HG03558 (cell line): ENCODE measurements around the gene LARGE1.
"Not testable (repeated sequence)": the region's sequence is repeated elsewhere in the genome, so short reads cannot be mapped to it uniquely, and the experiment has no call there.

ENCODE experiments used
- ATAC-seq: cut with Tn5 transposase; IDR thresholded peaks from one replicate; pipeline ENCODE4 v1.9.1; 2021; ENCODE audit warnings: moderate number of reproducible peaks; ENCODE audit not compliant: unreplicated experiment; ENCODE audit errors: extremely low read depth

Gene LARGE1

GRCh38 chr22:33861216-33861875 is 58.9 kb downstream of the LARGE1 start:
- no peak for ATAC-seq

GRCh38 chr22:33860386-33860785 is 59.9 kb downstream of the LARGE1 start:
- no peak for ATAC-seq

GRCh38 chr22:33859311-33859710 is 61.0 kb downstream of the LARGE1 start:
- ATAC-seq, result no peak

DNA sequence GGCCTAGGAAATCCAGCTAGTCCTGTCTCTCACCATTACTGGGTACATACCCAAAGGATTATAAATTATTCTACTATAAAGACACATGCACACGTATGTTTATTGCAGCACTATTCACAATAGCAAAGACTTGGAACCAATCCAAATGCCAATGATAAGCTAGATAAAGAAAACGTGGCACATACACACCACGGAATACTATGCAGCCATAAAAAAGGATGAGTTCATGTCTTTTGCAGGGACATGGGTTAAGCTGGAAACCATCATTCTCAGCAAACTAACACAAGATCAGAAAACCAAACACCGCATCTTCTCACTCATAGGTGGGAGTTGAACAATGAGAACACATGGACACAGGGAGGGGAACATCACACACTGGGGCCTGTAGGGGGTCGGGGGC is 61.6 kb downstream of the LARGE1 start:
- not testable (repeated sequence) for ATAC-seq

- not testable (repeated sequence) for ATAC-seq
Observed at GRCh38 chr22:33857767-33858166, 62.5 kb downstream of the LARGE1 start.

GRCh38 chr22:33854724-33855123 is 65.6 kb downstream of the LARGE1 start:
- ATAC-seq, result no peak

- peak; percentile 52 for ATAC-seq
Observed at GRCh38 chr22:33853200-33854097, 66.8 kb downstream of the LARGE1 start.

DNA sequence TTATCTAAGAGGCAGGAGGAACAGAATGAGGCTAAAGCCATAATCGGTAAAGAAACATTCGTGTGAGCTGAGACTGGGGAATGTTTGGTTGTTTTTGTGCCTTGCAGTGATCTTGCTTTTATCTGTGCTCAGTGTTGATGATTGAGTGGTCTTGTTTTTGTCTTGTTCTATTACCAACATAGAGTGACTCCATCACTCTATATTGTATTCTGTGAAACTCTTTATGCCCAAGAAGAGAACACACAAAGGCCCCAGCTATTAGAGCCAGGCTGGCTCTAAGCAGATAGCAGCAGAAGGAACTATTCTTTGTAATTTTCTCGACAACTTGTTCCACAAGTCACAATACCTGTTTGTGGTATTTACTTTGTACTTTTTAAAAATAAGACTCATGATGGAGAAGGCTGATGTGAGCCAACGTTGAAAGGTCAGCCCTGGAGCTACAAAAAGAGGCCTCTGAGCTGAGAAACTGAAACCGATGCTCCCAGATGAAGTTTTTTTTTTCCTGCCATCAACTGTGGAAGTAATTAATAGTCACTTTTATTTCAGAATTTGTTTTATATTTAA is 68.4 kb downstream of the LARGE1 start:
- ATAC-seq, result no peak

DNA sequence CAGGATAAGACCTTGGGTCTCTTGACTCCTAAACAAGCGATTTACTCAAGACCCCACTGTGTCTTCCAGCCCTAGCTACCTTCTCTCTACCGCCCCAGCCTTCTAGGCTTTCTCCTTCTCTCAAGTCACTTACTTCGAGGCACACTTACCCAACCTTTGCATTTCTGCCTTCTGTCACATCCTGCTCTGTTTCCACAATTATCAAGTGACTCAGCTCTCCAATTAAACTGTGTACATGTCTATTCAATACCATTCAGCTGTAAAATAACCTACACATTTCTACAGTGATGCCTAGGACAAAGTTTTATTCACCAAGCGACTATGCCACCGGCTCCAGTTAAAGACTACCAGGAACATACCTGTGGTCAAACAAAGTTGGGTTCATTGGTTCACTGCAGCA is 69.0 kb downstream of the LARGE1 start:
- ATAC-seq, result no peak

GRCh38 chr22:33850724-33851123 is 69.6 kb downstream of the LARGE1 start:
- ATAC-seq, result no peak

GRCh38 chr22:33850193-33850592 is 70.1 kb downstream of the LARGE1 start:
- no peak for ATAC-seq

- ATAC-seq, result no peak
Observed at GRCh38 chr22:33848251-33848650, 72.0 kb downstream of the LARGE1 start.

- ATAC-seq, result no peak
Observed at GRCh38 chr22:33844273-33844672, 76.0 kb downstream of the LARGE1 start.

DNA sequence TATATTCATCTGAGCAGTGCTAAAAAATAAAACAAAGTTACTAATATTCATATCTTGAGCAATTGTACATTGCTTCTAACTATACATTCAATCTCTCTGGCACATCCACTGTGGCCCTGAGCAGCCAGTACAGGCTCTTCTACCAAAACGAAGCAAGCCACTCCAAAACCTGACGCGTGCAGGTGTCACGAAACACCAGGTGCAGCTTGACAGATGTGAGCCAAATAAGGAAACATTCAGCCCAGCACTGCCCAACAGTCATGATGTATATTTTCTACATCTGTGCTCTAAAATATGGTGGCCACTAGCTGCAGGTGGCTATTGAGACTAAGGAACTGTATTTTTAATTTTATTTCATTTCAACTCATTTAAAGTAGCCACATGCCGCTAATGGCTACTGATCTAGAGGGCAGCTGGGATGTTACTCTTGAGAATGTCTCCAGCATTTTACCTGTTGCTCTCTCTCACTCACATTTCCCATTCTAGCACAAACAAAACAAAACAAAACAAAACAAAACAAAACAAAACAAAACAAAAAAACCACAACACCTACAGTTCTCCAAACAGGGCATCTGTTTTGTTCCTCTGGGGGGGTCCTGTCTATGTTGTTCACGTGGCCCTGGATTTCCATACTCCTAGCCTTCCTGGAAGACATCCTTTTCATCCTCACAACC is 77.7 kb downstream of the LARGE1 start:
- no peak for ATAC-seq

GRCh38 chr22:33842006-33842354 is 78.3 kb downstream of the LARGE1 start:
- ATAC-seq, result no peak

DNA sequence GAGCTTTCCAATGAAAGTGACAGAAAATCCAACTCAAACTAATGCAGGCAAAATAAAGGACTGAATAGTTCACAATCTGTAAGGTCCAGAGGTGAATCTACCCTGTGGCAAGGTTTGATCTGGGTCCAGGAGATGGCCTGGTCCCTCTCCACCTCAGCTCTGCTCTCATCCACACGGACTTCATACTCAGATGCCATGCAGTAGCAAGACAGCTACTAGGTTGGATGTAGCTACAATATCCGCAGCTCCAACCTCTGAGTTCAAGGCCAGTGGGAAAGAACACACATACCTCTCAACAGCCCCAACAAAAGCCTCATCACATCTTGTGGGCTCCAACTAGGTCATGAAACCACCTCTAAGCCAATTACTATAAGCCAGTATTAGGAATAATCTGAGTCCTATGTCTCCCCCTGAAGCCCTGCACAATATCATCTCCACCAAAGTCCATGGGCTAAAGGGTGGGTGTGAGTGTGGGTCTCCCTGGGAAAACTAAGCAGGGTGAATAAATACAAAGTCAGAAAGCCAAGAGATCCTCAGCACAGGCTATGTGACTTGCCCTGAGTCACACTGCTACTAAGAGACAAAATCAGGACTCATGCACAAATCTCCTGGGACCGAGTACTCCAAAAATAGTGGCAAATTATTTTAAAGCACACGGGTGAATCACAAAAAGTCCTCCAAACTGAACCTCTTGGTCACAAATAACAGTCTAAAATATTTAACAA is 78.8 kb downstream of the LARGE1 start:
- ATAC-seq, result no peak

DNA sequence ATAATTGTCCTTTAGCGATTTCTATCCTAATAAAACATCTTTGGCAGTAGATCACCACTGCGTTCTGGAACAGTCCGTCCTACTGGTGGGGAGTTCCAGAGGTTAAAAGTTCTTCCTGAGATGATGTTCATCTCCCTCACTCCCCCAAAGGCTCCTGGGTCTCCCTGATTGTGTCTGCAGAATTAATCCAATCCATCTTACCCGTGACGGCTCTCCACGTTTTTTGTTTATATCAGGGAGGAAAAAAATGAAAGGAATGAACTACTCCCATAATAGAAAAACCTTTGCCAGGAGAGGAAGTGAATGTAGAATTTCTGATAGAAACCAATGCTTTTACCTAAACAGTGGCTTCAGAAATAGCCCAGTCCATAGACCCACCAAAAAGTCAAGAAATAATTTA is 81.6 kb downstream of the LARGE1 start:
- no peak for ATAC-seq

DNA sequence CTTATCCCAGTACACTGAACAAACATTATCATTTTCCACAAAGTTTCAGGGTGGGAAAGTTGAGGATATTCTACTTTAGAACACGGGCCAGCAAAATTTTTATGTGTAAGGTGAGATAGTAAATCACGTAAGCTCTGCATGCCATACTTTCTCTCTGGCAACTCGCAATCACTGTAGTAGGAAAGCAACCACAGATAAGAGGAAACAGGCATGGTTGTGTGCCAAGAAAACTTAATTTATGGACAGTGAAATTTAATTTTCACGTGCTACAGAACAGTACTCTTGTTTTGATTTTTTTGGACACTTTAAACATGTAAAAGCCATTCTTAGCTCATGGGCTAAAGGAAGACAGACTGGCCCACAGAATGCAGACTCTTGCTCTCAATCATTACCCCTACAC is 82.5 kb downstream of the LARGE1 start:
- no peak for ATAC-seq

DNA sequence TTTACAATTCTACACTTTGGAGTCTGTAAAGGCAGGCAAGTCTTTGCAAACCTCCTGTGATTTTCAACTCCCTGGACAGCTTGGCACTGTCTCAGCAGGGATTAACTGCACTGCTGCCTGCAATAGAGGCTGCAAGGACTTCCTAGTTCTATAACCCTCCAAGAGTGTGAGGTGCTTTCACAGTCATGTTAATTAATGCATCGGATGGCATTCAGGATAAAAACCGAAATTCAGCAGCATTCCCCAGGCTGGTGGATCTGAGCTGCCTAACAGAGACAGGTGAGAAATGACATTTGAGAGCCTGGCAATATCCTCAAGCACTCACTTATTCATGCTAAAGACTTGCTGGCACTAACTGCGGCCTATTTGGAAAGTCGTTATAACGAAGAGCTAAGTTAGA is 85.0 kb downstream of the LARGE1 start:
- ATAC-seq, result no peak

DNA sequence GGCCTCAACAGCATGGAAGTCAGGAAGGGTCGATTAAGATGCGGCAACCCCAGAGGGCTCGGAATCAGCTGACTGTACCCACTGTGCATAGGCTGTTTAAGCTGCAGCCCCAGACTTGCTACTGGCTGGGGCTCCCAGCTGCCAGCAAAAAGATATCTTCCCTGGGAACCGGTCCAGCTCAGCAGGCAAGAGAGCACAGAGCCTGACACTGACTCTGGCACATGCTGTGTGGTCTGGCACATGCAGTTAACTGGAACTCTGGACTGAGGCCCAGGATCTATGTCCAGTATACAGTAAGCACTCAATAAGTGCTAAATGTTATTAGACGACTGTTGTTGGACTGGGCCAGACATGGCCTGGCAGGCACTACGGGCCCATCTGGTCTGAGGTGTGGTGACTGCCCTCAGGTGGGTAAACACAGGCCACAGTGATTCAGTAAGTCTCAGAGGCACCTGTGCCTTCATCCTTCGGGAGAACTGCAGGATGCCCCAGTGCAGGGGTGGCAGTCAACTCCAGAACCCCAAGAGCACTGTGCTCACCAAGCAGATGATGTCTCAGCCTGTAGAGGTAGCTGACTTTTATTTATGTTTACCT is 87.6 kb downstream of the LARGE1 start:
- ATAC-seq, result no peak
